ENCODE measurements around the gene OLFM2.
A peak's percentile ranks its signal among the peaks of the same experiment; 100 is the strongest.
"Not testable (repeated sequence)": the region's sequence is repeated elsewhere in the genome, so short reads cannot be mapped to it uniquely, and the experiment has no call there.

OLFM2 gene

DNA sequence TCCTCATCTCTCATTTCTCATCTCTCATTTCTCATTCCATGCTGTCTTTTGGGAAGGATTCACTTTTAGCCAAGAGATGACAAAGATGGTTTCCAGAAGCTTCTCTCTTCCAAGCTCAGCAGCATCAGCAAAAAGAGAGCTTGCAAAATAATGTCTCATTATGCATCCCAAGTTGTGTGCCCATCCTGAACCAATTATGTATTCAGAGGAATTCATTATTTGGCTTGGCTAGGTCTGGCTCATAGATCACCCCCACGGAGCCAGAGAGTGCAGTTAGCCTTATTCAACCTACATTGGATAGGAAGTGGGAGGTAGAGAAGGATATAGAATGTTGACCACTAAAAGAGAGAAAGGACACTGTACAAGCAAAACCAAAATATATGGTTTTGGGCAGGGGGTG, 5.4 kb upstream of the OLFM2 start:
- peak; percentile 75 for DNase-seq (ENCODE audit: low read depth)

GRCh38 chr19:9941231-9941630, 4.9 kb upstream of the OLFM2 start:
- no peak for DNase-seq (ENCODE audit: low read depth)

GRCh38 chr19:9940778-9941177, 4.5 kb upstream of the OLFM2 start:
- no peak for DNase-seq (ENCODE audit: low read depth)

DNA sequence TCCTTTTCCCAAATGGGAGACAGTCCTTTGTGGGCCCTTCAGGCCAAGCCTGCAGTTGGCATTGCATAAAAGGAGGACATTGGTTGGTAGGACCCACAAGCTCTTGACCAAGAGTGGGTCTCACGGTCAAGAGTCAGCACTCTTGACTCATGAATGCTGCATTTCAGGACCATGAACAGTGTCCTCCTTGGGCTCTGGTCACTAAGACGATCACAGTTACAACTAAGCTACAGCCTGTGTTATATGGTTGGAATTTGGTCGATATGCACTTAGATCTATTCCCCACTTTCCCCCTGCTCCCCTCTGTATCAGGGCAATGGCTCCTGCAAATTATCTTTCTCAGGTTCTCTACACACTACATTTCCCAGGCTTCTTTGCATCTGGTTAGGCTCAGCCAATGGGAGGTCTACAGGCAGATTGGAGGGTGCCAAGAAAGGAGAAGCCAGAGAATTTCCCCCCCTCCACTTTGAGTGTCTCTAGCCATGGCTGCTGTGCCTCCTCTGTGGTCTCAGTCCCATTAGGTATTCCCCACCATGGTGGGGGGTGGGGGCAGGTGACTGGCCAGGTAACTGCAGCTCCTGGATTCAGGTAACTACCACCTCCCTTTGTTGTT, 3.1 kb upstream of the OLFM2 start:
- no peak for DNase-seq (ENCODE audit: low read depth)

DNA sequence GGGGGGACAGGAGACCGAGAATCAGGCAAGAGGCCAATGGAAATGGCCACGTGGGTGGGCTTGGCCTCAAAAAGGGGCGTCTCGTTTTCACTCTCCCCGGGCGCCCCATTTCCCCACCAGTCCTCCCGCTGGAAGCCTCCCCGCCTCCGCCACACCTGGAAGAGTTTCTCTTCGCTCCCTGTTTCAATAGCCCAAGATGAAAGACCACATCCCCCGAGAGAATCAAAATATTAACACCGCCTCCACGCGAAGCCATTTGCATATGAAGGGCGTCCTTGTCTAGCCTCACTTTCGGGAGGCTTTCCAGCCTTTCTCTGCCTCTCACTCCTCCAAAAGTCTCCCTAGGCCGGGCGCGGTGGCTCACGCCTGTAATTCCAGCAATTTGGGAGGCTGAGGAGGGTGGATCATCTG, 691 bp upstream of the OLFM2 start:
- no peak for DNase-seq (ENCODE audit: low read depth)

GRCh38 chr19:9935506-9936325, 599 bp downstream of the OLFM2 start:
- DNase-seq (ENCODE audit: low read depth) = no peak

DNA sequence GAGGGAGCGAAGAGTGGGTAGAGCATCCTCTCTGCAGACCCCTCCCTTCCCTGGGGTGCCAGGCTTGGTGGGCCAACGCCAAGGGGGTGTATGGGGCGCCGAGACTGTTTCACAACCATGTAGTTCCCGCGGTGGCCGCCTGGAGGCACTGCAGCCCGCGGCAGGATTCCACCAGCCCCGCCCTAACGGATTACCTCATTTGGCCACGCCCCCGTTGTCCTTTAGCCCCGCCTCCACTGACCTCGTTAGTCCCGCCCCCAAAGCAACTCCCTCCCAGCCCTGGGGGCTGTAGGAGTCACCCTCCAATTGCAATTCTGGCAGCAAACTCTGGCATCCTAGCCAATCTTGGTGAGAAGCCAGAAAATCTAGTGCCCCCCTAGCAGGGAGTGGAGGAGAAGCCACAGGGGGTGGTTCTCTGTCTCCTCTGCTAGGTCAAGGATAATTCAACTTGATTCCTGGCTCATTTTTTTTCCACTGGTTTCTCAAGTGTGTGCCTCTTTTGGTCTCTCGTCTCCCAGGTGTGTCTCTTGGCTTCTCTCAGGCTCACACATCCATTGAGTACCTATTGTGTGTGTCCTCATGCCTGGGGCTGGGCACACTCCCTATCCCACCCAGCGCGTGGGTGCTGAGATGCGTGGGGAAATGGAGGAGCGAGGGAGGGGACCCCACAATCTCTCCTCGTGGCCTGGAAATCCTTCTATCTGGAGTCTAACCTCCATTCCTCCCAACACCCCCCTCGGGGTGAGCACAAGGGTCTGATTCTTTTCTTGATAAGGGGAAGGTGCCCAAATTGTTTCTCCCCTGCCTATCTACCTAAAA, 2.0 kb downstream of the OLFM2 start:
- DNase-seq (ENCODE audit: low read depth) = peak; percentile 29

- no peak for DNase-seq (ENCODE audit: low read depth)
Observed at GRCh38 chr19:9932835-9933234, 3.5 kb downstream of the OLFM2 start.

DNA sequence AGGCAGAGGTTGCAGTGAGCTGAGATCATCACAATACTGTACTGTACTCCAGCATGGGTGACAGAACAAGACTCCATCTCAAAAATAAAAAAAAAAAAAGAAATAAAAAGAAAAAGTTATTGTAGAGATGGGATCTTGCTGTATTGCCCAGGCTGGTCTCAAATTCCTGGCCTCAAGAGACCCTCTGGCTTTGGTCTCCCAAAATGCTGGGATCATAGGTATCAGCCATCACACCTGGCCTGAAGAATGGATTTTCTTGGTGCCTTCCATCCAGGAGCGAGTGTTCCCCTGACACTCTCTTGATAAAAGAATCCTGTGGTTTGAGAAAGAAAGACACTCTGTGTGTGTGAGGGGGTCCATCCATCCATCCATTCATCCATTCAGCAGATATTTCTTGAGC, 4.7 kb downstream of the OLFM2 start:
- DNase-seq (ENCODE audit: low read depth) = no peak

DNA sequence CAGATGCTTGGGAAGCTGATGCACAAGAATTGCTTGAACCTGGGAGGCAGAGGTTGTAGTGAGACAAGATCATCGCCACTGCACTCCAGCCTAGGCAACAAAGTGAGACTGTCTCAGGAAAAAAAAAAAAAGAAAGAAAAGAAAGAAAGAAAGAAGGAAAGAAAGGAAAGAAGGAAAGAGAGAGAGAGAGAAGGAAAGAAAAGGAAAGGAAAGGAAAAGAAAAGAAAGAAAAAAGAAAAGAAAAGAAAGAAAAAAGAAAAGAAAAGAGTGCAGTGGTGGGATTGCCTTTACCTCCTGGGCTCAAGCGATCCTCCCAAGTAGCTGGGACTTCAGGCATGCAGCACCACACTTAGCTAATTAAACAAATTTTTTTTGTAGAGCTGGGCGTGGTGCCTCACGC, 12.9 kb downstream of the OLFM2 start:
- no peak for DNase-seq (ENCODE audit: low read depth)

- DNase-seq (ENCODE audit: low read depth) = not testable (repeated sequence)
Observed at GRCh38 chr19:9922782-9923379, 13.4 kb downstream of the OLFM2 start.

GRCh38 chr19:9917321-9917720, 19.0 kb downstream of the OLFM2 start:
- peak; percentile 43 for DNase-seq (ENCODE audit: low read depth)

DNA sequence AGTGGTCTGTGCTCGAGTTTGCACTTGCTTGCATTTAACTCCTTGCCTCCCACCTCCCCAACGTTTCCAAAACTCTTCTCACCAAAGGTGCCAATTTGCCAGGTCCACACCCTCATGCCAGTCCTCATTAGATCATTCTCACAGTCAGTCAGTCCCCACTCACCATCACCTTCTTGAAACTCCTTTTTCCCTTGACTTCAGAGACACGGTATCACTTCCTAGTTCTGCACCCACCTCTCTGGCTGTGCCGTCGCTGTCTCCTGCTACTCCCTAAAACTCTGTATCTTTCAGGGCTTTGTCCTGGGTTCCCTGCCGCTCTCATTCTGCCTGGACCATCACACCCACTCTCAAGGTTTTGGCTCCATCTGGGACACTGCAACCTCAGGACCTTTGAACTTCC, 19.6 kb downstream of the OLFM2 start:
- no peak for DNase-seq (ENCODE audit: low read depth)

DNA sequence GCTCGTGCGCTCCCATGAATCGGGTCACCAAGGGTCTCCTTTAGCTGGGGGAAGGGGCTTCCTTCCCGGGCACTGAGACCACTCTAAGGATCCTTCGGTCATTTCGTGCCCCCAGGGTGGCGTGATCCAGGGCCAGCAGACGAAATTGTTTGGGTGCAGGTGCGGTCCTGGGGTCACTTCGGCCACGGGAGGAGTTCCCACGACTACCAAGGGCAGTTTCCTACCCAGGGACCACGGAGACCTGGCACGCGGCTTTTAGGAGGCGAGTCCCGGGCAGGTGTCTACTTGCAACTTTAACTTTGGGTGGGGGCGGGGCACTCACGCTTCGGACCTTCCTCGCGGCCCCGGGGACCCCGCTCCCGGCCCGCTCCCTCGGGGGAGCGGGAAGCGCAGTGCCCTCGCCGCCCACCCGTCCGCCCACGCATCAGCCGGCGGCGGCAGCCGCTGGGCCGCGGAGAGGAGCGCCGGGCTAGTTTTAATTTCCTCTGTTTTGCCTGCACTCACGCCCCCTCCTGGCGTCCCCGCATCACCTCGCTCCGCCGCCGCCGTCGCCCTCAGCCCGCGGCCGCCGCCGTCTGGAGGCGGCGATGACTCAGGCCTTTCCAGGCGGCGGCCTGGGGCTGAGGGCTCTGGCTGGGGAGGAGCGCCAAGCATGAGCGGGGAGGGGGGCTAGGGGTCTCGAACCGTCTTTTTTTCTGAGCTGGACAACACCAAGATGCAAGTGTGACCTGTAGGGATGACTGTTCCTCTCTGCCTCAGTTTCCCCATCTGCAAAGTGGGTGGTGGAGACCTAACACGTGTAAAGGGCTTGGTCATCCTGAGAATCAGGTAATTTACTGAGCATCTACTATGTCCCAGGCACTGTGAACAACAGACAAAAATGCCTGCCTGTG, 21.8 kb downstream of the OLFM2 start:
- peak; percentile 56 for DNase-seq (ENCODE audit: low read depth)

DNA sequence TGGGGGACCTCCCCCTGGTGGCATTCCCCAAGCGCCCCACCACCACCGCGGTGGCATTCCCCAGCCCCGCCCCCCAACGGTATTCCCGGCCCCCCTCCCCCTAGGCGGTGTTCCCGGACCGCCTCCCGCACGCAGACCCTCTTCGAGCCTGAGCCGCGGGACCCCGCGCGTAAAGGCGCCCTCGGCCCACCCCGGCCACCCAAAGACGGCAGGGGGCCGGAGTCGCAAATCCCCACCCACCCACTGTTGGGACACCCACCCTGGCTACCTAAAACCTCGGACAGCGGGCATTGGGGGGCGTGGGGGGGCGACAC, 22.4 kb downstream of the OLFM2 start:
- no peak for DNase-seq (ENCODE audit: low read depth)

GRCh38 chr19:9913237-9914000, 22.9 kb downstream of the OLFM2 start:
- DNase-seq (ENCODE audit: low read depth) = no peak

GRCh38 chr19:9912551-9913236, 23.6 kb downstream of the OLFM2 start:
- no peak for DNase-seq (ENCODE audit: low read depth)

- no peak for DNase-seq (ENCODE audit: low read depth)
Observed at GRCh38 chr19:9911524-9912185, 24.7 kb downstream of the OLFM2 start.

DNA sequence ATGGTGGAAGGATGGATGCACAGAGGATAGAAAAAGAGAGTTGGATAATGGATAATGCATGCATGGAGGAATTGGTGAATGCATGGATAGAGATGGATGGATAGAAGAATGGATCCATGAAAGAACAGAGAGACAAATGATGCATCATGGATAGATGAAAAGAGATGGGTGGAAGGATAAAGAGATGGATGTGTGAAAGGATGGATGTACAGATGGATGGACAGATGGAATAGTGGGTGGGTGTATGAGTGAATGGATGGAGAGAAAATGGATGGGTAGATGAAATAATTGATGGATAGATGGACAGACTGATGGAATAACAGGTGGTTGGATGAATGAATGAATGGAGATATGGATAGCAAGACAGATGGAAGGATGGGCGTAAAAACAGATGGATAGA, 25.7 kb downstream of the OLFM2 start:
- no peak for DNase-seq (ENCODE audit: low read depth)

- no peak for DNase-seq (ENCODE audit: low read depth)
Observed at GRCh38 chr19:9909251-9909650, 27.1 kb downstream of the OLFM2 start.
